ENCODE data around the gene GOLPH3.
"Not testable (repeated sequence)": the region's sequence is repeated elsewhere in the genome, so short reads cannot be mapped to it uniquely, and the experiment has no call there.

DNA sequence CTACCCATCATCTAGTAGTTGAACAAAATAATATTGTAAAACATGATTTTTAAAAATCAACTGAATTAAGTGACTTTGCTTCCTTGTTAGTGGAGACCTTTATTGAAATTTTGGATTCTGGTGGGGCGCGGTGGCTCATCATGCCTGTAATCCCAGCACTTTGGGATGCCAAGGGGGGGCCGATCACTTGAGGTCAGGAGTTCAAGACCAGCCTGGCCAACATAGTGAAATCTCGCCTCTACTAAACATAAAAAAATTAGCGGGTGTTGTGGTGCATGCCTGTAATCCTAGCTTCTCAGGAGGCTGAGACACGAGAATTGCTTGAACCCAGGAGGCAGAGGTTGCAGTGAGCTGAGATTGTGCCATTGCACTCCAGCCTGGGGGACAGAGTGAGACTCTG, 95.3 kb downstream of the GOLPH3 start:
- TF ChIP-seq, protein P1, sequence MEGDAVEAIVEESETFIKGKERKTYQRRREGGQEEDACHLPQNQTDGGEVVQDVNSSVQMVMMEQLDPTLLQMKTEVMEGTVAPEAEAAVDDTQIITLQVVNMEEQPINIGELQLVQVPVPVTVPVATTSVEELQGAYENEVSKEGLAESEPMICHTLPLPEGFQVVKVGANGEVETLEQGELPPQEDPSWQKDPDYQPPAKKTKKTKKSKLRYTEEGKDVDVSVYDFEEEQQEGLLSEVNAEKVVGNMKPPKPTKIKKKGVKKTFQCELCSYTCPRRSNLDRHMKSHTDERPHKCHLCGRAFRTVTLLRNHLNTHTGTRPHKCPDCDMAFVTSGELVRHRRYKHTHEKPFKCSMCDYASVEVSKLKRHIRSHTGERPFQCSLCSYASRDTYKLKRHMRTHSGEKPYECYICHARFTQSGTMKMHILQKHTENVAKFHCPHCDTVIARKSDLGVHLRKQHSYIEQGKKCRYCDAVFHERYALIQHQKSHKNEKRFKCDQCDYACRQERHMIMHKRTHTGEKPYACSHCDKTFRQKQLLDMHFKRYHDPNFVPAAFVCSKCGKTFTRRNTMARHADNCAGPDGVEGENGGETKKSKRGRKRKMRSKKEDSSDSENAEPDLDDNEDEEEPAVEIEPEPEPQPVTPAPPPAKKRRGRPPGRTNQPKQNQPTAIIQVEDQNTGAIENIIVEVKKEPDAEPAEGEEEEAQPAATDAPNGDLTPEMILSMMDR (IDR thresholded peaks at IDR 0.05), result not testable (repeated sequence)
- TF ChIP-seq POLR2A (IDR thresholded peaks at IDR 0.05), result not testable (repeated sequence)
